Measurements from ENCODE around the gene ERCC2. TPM values are rescaled to one million over a fixed set of nuclear protein-coding genes. Genes with fewer than 3 reads are reported as not detected.

Gene ERCC2
- total RNA-seq, 1 donor = 4.2 TPM

- H3K27me3 ChIP-seq (ENCODE audit: insufficient read depth, low read length) = no peaks in the 10 kb centered on the region
- H3K4me1 ChIP-seq (ENCODE audit: insufficient read depth, low read length) = no peaks in the 10 kb centered on the region
- H3K4me3 ChIP-seq (ENCODE audit: low read length) = no peak overlapping the region
- no peaks in the 10 kb centered on the region for H3K9me3 ChIP-seq (ENCODE audit: low read depth, low read length)
These were observed 17.2 kb downstream of the ERCC2 start for GRCh38 chr19:45352914-45353796.

DNA sequence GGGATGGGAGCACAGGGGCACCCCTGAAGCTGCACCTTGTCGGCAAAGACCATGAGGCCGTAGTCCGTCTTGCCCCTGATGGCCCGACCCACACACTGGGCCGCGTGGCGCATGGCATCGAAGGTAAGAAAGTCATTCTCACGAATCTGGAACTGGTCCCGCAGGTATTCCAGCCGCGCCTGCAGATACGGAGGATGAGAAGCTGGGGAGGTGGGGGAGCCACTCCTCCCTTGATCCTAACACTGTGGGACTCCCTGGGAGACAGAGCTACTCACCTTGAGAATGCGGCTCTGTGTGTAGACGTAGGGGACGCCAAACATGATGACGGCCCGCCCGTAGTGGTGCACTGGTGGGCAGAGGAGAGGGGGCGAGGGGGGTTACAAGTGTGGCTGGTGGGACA, 17.9 kb downstream of the ERCC2 start:
- Histone ChIP-seq H3K4me1 (ENCODE audit: insufficient read depth, low read length) (no peaks in the 10 kb centered on the region), H3K27me3 (ENCODE audit: insufficient read depth, low read length) (no peaks in the 10 kb centered on the region), H3K4me3 (ENCODE audit: low read length) (no peak overlapping the region), H3K9me3 (ENCODE audit: low read depth, low read length) (no peaks in the 10 kb centered on the region)

- H3K4me1 ChIP-seq (ENCODE audit: insufficient read depth, low read length) = no peaks in the 10 kb centered on the region
- no peaks in the 10 kb centered on the region for H3K9me3 ChIP-seq (ENCODE audit: low read depth, low read length)
- no peaks in the 10 kb centered on the region for H3K27me3 ChIP-seq (ENCODE audit: insufficient read depth, low read length)
- no peak overlapping the region for H3K4me3 ChIP-seq (ENCODE audit: low read length)
These were observed 18.3 kb downstream of the ERCC2 start for GRCh38 chr19:45352062-45352461.

- Histone ChIP-seq H3K9me3 (ENCODE audit: low read depth, low read length) (no peaks in the 10 kb centered on the region), H3K4me1 (ENCODE audit: insufficient read depth, low read length) (no peaks in the 10 kb centered on the region), H3K27me3 (ENCODE audit: insufficient read depth, low read length) (no peaks in the 10 kb centered on the region), H3K4me3 (ENCODE audit: low read length) (no peak overlapping the region)
These were observed 18.9 kb downstream of the ERCC2 start for GRCh38 chr19:45351401-45351952.

DNA sequence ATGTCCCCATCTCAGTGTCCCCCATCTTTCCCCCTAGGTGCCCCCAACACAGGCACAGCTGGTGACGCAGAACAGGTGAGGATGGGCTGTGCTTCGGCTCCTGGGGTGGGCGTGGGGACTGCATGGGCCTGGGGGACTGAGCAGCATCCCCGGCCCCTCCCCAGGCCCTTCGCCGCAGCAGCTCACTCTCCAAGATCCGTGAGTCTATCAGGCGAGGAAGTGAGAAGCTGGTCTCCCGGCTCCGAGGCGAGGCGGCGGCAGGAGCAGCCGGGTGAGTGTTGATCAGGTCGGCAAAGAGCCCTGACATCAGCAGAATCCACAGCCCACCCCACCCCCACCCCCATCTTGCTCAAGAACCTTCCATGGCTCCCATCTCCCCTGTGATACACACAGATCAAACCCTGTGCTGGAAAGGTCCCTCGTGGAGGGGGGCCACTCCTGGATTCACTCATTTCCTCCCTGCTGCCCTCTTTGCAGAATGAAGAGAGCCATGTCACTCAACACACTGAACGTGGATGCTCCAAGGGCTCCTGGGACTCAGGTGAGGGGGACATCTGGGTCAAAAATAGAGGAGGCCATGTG, 19.8 kb downstream of the ERCC2 start:
- Histone ChIP-seq H3K4me3 (ENCODE audit: low read length) (no peak overlapping the region), H3K4me1 (ENCODE audit: insufficient read depth, low read length) (no peaks in the 10 kb centered on the region), H3K9me3 (ENCODE audit: low read depth, low read length) (no peaks in the 10 kb centered on the region), H3K27me3 (ENCODE audit: insufficient read depth, low read length) (no peaks in the 10 kb centered on the region)

DNA sequence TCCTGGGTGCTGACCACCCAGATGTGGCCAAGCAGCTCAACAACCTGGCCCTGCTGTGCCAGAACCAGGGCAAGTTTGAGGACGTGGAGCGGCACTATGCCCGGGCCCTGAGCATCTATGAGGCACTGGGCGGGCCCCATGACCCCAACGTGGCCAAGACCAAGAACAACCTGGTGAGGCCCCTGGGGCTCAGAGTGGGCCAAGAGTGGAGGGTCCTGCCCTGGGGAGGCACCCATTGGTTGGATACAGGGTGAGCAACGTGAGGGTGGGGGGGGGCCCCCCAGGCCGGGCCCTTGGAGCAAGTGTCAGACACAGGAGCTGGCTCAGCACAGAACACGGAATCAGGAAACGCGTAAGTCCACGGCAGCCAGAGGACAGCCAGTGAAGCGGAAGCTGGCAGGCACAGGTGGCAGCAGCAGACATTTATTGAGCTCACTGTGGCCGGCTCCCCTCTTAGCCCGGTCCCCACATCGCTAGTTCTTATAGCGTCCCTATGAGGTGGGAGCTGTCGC, 20.9 kb downstream of the ERCC2 start:
- Histone ChIP-seq H3K4me3 (ENCODE audit: low read length) (no peak overlapping the region), H3K9me3 (ENCODE audit: low read depth, low read length) (no peaks in the 10 kb centered on the region), H3K4me1 (ENCODE audit: insufficient read depth, low read length) (no peaks in the 10 kb centered on the region), H3K27me3 (ENCODE audit: insufficient read depth, low read length) (no peaks in the 10 kb centered on the region)

GRCh38 chr19:45349126-45349415, 21.3 kb downstream of the ERCC2 start:
- no peak overlapping the region for H3K4me3 ChIP-seq (ENCODE audit: low read length)
- H3K4me1 ChIP-seq (ENCODE audit: insufficient read depth, low read length) = no peaks in the 10 kb centered on the region
- no peaks in the 10 kb centered on the region for H3K27me3 ChIP-seq (ENCODE audit: insufficient read depth, low read length)
- no peaks in the 10 kb centered on the region for H3K9me3 ChIP-seq (ENCODE audit: low read depth, low read length)

GRCh38 chr19:45348367-45349125, 21.8 kb downstream of the ERCC2 start:
- H3K9me3 ChIP-seq (ENCODE audit: low read depth, low read length) = no peaks in the 10 kb centered on the region
- no peak overlapping the region for H3K4me3 ChIP-seq (ENCODE audit: low read length)
- H3K27me3 ChIP-seq (ENCODE audit: insufficient read depth, low read length) = no peaks in the 10 kb centered on the region
- no peaks in the 10 kb centered on the region for H3K4me1 ChIP-seq (ENCODE audit: insufficient read depth, low read length)

- no peaks in the 10 kb centered on the region for H3K27me3 ChIP-seq (ENCODE audit: insufficient read depth, low read length)
- no peaks in the 10 kb centered on the region for H3K9me3 ChIP-seq (ENCODE audit: low read depth, low read length)
- no peak overlapping the region for H3K4me3 ChIP-seq (ENCODE audit: low read length)
- no peaks in the 10 kb centered on the region for H3K4me1 ChIP-seq (ENCODE audit: insufficient read depth, low read length)
These were observed 22.6 kb downstream of the ERCC2 start for GRCh38 chr19:45347570-45348366.

DNA sequence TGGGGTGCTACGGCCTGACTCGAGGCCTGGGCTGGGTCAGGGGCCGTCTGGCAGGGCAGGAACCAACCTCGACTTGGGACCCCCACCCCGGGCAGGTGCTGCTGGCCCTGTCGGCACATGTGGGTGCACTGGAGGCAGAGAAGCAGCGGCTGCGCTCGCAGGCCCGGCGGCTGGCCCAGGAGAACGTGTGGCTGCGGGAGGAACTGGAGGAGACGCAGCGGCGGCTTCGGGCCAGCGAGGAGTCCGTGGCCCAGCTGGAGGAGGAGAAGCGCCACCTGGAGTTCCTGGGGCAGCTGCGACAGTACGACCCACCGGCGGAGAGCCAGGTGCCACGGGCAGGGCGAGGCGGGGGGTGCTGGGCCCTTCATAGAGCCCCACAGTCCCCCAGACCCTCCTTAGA, 23.9 kb downstream of the ERCC2 start:
- H3K9me3 ChIP-seq (ENCODE audit: low read depth, low read length) = no peaks in the 10 kb centered on the region
- H3K4me1 ChIP-seq (ENCODE audit: insufficient read depth, low read length) = no peaks in the 10 kb centered on the region
- H3K27me3 ChIP-seq (ENCODE audit: insufficient read depth, low read length) = peaks cover 5% of the 10 kb centered on the region
- H3K4me3 ChIP-seq (ENCODE audit: low read length) = no peak overlapping the region

GRCh38 chr19:45345506-45345860, 24.9 kb downstream of the ERCC2 start:
- H3K4me1 ChIP-seq (ENCODE audit: insufficient read depth, low read length) = peaks cover 6% of the 10 kb centered on the region
- peaks cover 9% of the 10 kb centered on the region for H3K27me3 ChIP-seq (ENCODE audit: insufficient read depth, low read length)
- no peak overlapping the region for H3K4me3 ChIP-seq (ENCODE audit: low read length)
- no peaks in the 10 kb centered on the region for H3K9me3 ChIP-seq (ENCODE audit: low read depth, low read length)

DNA sequence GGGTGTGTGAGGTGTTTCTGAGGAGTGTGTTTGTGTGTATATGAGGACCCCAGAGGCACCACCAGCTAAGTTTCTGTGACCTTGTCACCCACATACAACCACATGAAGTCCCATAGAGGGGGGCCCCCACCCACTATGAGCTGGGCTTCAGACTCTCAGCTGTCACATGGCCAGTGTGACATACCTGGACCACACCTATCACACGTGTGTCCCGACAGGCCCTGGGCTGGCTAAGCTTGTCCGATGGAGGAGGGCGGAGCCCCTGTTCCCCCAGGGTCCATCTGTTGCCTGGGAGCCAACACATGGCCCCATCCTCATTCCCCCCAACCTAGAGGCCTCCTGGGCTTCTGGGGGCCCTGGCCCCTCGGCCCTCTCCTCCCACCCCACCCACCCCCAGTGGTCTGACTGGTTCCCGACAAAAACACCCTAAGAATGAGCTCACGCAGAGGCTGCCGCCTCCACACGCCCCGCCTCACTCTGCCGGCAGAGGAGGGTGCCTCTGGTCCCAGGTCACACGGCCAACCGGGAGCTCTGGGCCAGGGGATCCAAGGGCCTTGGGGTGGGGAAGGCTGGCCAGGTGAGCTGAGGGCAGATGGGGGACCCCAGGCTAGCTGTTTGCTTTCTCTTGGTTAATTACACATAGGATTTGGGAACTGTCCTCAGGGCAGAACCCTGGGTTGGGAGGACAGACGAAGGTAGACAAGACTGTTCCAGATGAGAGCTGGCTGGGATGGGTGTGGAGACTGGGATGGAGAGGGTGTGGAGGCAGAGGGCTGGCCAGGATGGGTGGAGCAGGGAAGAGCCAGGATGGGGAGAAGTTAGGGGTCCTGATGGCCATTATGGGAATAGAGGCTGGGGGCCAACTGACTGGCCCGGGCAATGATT, 25.5 kb downstream of the ERCC2 start:
- Histone ChIP-seq H3K4me3 (ENCODE audit: low read length) (no peak overlapping the region), H3K27me3 (ENCODE audit: insufficient read depth, low read length) (peaks cover 15% of the 10 kb centered on the region), H3K4me1 (ENCODE audit: insufficient read depth, low read length) (peaks cover 8% of the 10 kb centered on the region), H3K9me3 (ENCODE audit: low read depth, low read length) (no peaks in the 10 kb centered on the region)

GRCh38 chr19:45342911-45343310, 27.5 kb downstream of the ERCC2 start:
- H3K27me3 ChIP-seq (ENCODE audit: insufficient read depth, low read length) = peaks cover 18% of the 10 kb centered on the region
- no peaks in the 10 kb centered on the region for H3K9me3 ChIP-seq (ENCODE audit: low read depth, low read length)
- no peak overlapping the region for H3K4me3 ChIP-seq (ENCODE audit: low read length)
- peaks cover 8% of the 10 kb centered on the region for H3K4me1 ChIP-seq (ENCODE audit: insufficient read depth, low read length)

Measured in mononuclear cell (primary cell).